Neural cell (in vitro differentiated cells): ENCODE measurements around the gene SMIM22.

ENCODE experiments used
- MXI1 ChIP-seq: fragments of 450-650 bp; conservative IDR thresholded peaks from 2 replicates; pipeline ENCODE4 v1.6.1; 2014; ENCODE audit warnings: antibody characterized with exemption, mild to moderate bottlenecking; ENCODE audit not compliant: poor library complexity, severe bottlenecking
- TAF1 ChIP-seq: IDR thresholded peaks from 2 replicates; pipeline ENCODE4 v1.6.1; 2012; ENCODE audit warnings: low read depth
- TF ChIP-seq, protein P1 (sequence below): fragments of 450-650 bp; IDR thresholded peaks from 2 replicates; pipeline ENCODE4 v1.5.1; 2014; ENCODE audit warnings: antibody characterized with exemption, mild to moderate bottlenecking, moderate library complexity; ENCODE audit not compliant: poor library complexity, severe bottlenecking
- TF ChIP-seq, protein P2 (sequence below): IDR thresholded peaks from 2 replicates; pipeline ENCODE4 v1.6.1; 2012; ENCODE audit warnings: borderline replicate concordance

DNA sequence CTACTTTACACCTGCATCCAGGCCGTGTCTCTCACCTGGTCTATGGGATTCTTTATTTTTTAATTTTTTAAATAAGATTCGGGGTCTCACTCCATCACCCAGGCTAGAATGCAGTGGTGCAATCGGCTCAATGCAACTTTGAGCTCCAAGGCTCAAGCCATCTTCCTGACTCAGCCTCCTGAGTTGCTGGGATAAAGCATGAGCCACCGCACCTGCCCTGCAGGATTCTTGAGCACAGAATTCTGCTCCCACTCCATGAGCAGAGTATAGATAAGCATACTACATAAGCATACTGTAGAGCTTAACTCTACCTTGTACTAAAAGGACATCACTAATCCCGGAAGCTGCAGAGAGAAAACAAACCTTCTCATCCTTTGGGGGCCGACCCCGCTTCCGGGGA lies 36.4 kb downstream of the SMIM22 start:
- TF ChIP-seq, protein P1, sequence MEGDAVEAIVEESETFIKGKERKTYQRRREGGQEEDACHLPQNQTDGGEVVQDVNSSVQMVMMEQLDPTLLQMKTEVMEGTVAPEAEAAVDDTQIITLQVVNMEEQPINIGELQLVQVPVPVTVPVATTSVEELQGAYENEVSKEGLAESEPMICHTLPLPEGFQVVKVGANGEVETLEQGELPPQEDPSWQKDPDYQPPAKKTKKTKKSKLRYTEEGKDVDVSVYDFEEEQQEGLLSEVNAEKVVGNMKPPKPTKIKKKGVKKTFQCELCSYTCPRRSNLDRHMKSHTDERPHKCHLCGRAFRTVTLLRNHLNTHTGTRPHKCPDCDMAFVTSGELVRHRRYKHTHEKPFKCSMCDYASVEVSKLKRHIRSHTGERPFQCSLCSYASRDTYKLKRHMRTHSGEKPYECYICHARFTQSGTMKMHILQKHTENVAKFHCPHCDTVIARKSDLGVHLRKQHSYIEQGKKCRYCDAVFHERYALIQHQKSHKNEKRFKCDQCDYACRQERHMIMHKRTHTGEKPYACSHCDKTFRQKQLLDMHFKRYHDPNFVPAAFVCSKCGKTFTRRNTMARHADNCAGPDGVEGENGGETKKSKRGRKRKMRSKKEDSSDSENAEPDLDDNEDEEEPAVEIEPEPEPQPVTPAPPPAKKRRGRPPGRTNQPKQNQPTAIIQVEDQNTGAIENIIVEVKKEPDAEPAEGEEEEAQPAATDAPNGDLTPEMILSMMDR: no peak
- TF ChIP-seq, protein P2, sequence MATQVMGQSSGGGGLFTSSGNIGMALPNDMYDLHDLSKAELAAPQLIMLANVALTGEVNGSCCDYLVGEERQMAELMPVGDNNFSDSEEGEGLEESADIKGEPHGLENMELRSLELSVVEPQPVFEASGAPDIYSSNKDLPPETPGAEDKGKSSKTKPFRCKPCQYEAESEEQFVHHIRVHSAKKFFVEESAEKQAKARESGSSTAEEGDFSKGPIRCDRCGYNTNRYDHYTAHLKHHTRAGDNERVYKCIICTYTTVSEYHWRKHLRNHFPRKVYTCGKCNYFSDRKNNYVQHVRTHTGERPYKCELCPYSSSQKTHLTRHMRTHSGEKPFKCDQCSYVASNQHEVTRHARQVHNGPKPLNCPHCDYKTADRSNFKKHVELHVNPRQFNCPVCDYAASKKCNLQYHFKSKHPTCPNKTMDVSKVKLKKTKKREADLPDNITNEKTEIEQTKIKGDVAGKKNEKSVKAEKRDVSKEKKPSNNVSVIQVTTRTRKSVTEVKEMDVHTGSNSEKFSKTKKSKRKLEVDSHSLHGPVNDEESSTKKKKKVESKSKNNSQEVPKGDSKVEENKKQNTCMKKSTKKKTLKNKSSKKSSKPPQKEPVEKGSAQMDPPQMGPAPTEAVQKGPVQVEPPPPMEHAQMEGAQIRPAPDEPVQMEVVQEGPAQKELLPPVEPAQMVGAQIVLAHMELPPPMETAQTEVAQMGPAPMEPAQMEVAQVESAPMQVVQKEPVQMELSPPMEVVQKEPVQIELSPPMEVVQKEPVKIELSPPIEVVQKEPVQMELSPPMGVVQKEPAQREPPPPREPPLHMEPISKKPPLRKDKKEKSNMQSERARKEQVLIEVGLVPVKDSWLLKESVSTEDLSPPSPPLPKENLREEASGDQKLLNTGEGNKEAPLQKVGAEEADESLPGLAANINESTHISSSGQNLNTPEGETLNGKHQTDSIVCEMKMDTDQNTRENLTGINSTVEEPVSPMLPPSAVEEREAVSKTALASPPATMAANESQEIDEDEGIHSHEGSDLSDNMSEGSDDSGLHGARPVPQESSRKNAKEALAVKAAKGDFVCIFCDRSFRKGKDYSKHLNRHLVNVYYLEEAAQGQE: no peak
- TF ChIP-seq TAF1: no peak
- TF ChIP-seq MXI1: no peak
